SK-N-SH (cell line): ENCODE data around the gene LATS2.

Experiments used
- CTCF ChIP-seq: fragments of 200-600 bp; sonication (generic); IDR thresholded peaks from 2 replicates; pipeline ENCODE4 v1.6.1; 2017; ENCODE audit warnings: antibody characterized with exemption, mild to moderate bottlenecking, moderate library complexity
- ELF1 ChIP-seq: IDR thresholded peaks from 2 replicates; pipeline ENCODE4 v1.4.0; 2012
- MAX ChIP-seq: IDR thresholded peaks from 2 replicates; pipeline ENCODE4 v1.4.0; 2012; ENCODE audit warnings: low read depth
- MEF2A ChIP-seq: IDR thresholded peaks from 2 replicates; pipeline ENCODE4 v1.4.0; 2012; ENCODE audit warnings: low read depth, borderline replicate concordance
- RCOR1 ChIP-seq: fragments of 150-350 bp; IDR thresholded peaks from 2 replicates; pipeline ENCODE4 v1.6.1; 2017; ENCODE audit warnings: antibody characterized with exemption, low read length
- REST ChIP-seq: IDR thresholded peaks from 2 replicates; pipeline ENCODE4 v1.6.1; 2012; ENCODE audit warnings: mild to moderate bottlenecking, low read depth, low read length, moderate library complexity
- SMC3 ChIP-seq: IDR thresholded peaks from 2 replicates; pipeline ENCODE4 v1.6.1; 2012; ENCODE audit warnings: low read depth, low read length, improper control_type of control experiment
- YY1 ChIP-seq: IDR thresholded peaks from 2 replicates; pipeline ENCODE4 v1.4.0; 2012; ENCODE audit warnings: low read depth, mild to moderate bottlenecking
- ZBTB33 ChIP-seq: IDR thresholded peaks from 2 replicates; pipeline ENCODE4 v1.4.0; 2012; ENCODE audit warnings: low read depth, borderline replicate concordance

DNA sequence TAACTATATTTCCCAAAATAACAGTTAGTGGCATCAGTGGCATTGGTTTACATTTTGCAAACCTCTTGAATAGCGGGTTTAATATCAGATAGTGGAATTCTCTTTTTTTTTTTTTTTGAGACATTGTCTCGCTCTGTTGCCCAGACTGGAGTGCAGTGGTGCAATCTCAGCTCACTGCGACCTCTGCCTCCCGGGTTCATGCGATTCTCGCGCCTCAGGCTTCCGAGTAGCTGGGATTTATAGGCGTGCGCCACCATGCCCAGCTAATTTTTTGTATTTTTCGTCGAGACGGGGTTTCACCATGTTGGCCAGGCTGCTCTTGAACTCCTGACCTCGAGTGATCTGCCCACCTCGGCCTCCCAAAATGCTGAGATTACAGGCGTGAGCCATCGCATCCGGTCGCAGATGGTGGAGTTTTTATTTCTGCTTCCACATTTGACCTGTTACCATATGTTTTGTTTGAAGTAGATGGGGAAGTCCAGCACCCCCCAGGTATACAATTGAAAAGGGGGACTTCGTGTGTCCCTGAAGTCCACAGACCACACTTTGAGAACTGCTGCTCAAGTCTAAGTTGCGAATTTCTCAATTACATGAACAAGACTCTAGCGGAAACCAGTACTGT, 118.3 kb downstream of the LATS2 start:
- TF ChIP-seq MAX (no peak), REST (no peak), CTCF (no peak), SMC3 (no peak), ZBTB33 (no peak), YY1 (no peak), ELF1 (no peak), RCOR1 (no peak), MEF2A (no peak)
